GM12891 (cell line): ENCODE data around the gene PRMT7.

ENCODE experiments used
- PAX5 ChIP-seq: IDR thresholded peaks from 2 replicates; pipeline ENCODE4 v1.6.1; 2011; ENCODE audit warnings: low read length, moderate library complexity, mild to moderate bottlenecking; ENCODE audit not compliant: insufficient read depth, severe bottlenecking
- POLR2A ChIP-seq: IDR thresholded peaks from 2 replicates; pipeline ENCODE4 v1.6.1; 2011; ENCODE audit warnings: low read depth, low read length, control low read depth
- POLR2AphosphoS5 ChIP-seq: IDR thresholded peaks from 2 replicates; pipeline ENCODE4 v1.6.1; 2011; ENCODE audit warnings: low read depth, low read length, control low read depth
- TAF1 ChIP-seq: IDR thresholded peaks from 2 replicates; pipeline ENCODE4 v1.6.1; 2011; ENCODE audit warnings: low read depth, low read length, control low read depth

DNA sequence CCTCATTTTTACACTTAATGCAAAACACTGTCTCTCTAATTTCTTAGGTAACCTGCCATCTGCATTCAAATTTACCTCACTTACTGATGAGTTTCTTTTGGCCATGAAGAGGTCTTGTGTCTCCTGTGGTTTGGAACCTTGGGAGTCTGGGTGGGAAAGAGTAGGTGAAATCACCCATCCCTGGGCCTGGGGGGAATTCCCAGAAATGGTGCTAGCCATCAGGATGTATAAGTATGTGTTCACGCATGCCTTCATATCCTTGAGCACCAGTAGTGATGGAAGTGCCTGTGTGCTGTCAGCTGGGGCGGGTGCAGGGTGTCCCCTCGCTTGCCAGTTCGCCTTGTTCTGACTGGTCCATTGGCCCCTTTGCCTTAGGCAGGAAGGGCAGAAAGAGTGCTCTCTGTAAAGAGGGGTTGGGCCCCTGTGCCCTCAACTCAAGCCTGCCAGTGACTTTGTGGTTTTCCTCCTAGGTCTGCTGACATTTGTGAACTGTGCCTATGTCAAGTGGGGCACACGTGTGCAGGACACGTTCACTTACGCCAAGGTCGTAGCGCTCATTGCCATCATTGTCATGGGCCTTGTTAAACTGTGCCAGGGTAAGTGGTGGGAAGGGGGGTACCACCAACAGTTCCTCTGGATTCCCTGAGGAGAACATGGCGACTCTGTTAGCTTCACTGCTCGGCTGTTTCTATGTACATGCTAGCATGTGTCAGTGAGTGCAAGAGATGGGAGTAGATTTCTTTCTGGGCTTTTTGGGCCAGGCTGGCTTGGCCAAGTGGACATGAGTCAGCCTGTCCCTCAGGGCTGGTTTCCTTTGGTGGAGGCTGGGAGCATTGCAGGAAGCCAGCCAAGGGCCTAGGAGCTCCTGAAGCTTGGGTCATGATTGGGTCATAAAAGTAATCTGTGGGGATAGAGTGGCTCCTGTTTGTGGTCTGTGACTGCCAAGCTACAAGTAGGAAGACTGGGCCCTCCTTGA, 23.3 kb upstream of the PRMT7 start:
- no peak for TF ChIP-seq PAX5
- TF ChIP-seq POLR2A: no peak
- TF ChIP-seq TAF1: no peak
- TF ChIP-seq POLR2AphosphoS5: no peak
